Vagina (tissue), 2 donors: ENCODE measurements around the gene CARD6. TPM values are rescaled to one million over a fixed set of nuclear protein-coding genes. Genes with fewer than 3 reads are reported as not detected.
A peak's percentile ranks its signal among the peaks of the same experiment; 100 is the strongest.
"Not testable (repeated sequence)": the region's sequence is repeated elsewhere in the genome, so short reads cannot be mapped to it uniquely, and the experiment has no call there.

Experiments
- DNase-seq, 2 donors: peaks; one replicate each; pipeline ENCODE4 v3.0.0-alpha.2; 2017; ENCODE audit errors: extremely low spot score in 2 of 2
- H3K27ac ChIP-seq: fragments of 200-600 bp; sonication (generic); one replicate; pipeline ENCODE4 v1.5.1; 2019
- H3K27me3 ChIP-seq: fragments of 200-600 bp; sonication (generic); one replicate; pipeline ENCODE4 v1.5.1; 2019
- H3K36me3 ChIP-seq, 2 donors: fragments of 200-600 bp; sonication (generic); one replicate each; pipeline ENCODE4 v1.5.1; 2017 to 2019
- H3K4me1 ChIP-seq: fragments of 200-600 bp; sonication (generic); one replicate; pipeline ENCODE4 v1.5.1; 2019
- H3K4me3 ChIP-seq, 2 donors: fragments of 200-600 bp; sonication (generic); 1 replicate in 1 of 2; 2 replicates in 1 of 2; pipeline ENCODE4 v1.5.1; 2016 to 2019
- H3K9me3 ChIP-seq: fragments of 200-600 bp; sonication (generic); one replicate; pipeline ENCODE4 v1.5.1; 2019
- CTCF ChIP-seq, 3 experiments: fragments of 450-650 bp in 2 of 3; fragments of 200-600 bp in 1 of 3; sonication (generic) in 1 of 3; IDR thresholded peaks; one replicate each; pipeline ENCODE4 v1.5.1; 2017 to 2019; ENCODE audit warnings: antibody characterized with exemption in 3 of 3, mild to moderate bottlenecking in 2 of 3, moderate library complexity in 2 of 3
- POLR2A ChIP-seq, 2 donors: fragments of 450-650 bp; IDR thresholded peaks; one replicate each; pipeline ENCODE4 v1.6.1; 2017; ENCODE audit warnings: antibody characterized with exemption in 2 of 2, mild to moderate bottlenecking in 2 of 2, moderate library complexity in 2 of 2
- POLR2AphosphoS5 ChIP-seq, 2 donors: sonication (generic); formaldehyde crosslinking; IDR thresholded peaks; one replicate each; pipeline ENCODE4 v1.9.0; 2017; ENCODE audit warnings: antibody characterized with exemption in 2 of 2, mild to moderate bottlenecking in 2 of 2, low read depth in 1 of 2; ENCODE audit not compliant: insufficient read depth in 1 of 2
- intact Hi-C: fragments of 100-400 bp; cut with DNase I; formaldehyde crosslinking; loops from one replicate; pipeline ENCODE4 v1.15.1; 2023
- total RNA-seq: library from RNA; depleted of rRNA; stranded (reverse); fragments of >200 nt; gene quantifications from one replicate; pipeline ENCODE4 v1.2.3, GENCODE V29; 2016

Gene CARD6
- total RNA-seq, 1 donor from 2014 or later, result 12.3 TPM

- intact Hi-C loops, result no loop called here
- H3K4me1 ChIP-seq, result no peaks in the 10 kb centered on the region
These were observed 5.2 kb downstream of the CARD6 start for GRCh38 chr5:40846371-40846770.

GRCh38 chr5:40847525-40847924 lies 6.4 kb downstream of the CARD6 start:
- no peak overlapping the region for H3K27ac ChIP-seq
- no peak for TF ChIP-seq POLR2AphosphoS5 (IDR thresholded peaks at IDR 0.05; ENCODE audit: insufficient read depth in 1 of 2, low read depth in 1 of 2)
- no peak for TF ChIP-seq CTCF (IDR thresholded peaks at IDR 0.05)
- TF ChIP-seq POLR2A (IDR thresholded peaks at IDR 0.05), result no peak
- H3K4me1 ChIP-seq, result no peaks in the 10 kb centered on the region
- H3K36me3 ChIP-seq, result no peaks in the 10 kb centered on the region
- no peaks in the 10 kb centered on the region for H3K9me3 ChIP-seq
- DNase-seq, result no peak
- H3K27me3 ChIP-seq, result no peaks in the 10 kb centered on the region
- intact Hi-C loops, result no loop called here
- no peak overlapping the region for H3K4me3 ChIP-seq

More at GRCh38 chr5:40846371-40846770, 5.2 kb downstream of the CARD6 start:
- TF ChIP-seq CTCF (IDR thresholded peaks at IDR 0.05) (no peak), POLR2AphosphoS5 (IDR thresholded peaks at IDR 0.05; ENCODE audit: insufficient read depth in 1 of 2, low read depth in 1 of 2) (no peak), POLR2A (IDR thresholded peaks at IDR 0.05) (no peak)
- no peaks in the 10 kb centered on the region for H3K27me3 ChIP-seq
- H3K9me3 ChIP-seq, result no peaks in the 10 kb centered on the region
- H3K4me3 ChIP-seq, result no peak overlapping the region
- no peak overlapping the region for H3K27ac ChIP-seq
- no peaks in the 10 kb centered on the region for H3K36me3 ChIP-seq
- DNase-seq, result no peak

- no peaks in the 10 kb centered on the region for H3K9me3 ChIP-seq
- DNase-seq, result peak in 1 of 2 donors; percentile 34
- H3K27me3 ChIP-seq, result no peaks in the 10 kb centered on the region
- H3K36me3 ChIP-seq, result no peaks in the 10 kb centered on the region
- no peak for TF ChIP-seq POLR2A (IDR thresholded peaks at IDR 0.05)
- TF ChIP-seq CTCF (IDR thresholded peaks at IDR 0.05), result no peak
- TF ChIP-seq POLR2AphosphoS5 (IDR thresholded peaks at IDR 0.05; ENCODE audit: insufficient read depth in 1 of 2, low read depth in 1 of 2), result no peak
- no peak overlapping the region for H3K27ac ChIP-seq
- intact Hi-C loops, result no loop called here
- H3K4me1 ChIP-seq, result no peaks in the 10 kb centered on the region
- H3K4me3 ChIP-seq, result no peak overlapping the region
These were observed 12.5 kb downstream of the CARD6 start for GRCh38 chr5:40853632-40854192.

GRCh38 chr5:40860711-40861110 lies 19.5 kb downstream of the CARD6 start:
- Histone ChIP-seq H3K9me3 (no peaks in the 10 kb centered on the region), H3K27ac (no peak overlapping the region), H3K4me3 (no peak overlapping the region), H3K4me1 (no peaks in the 10 kb centered on the region), H3K36me3 (no peaks in the 10 kb centered on the region), H3K27me3 (no peaks in the 10 kb centered on the region)
- intact Hi-C loops, result no loop called here
- TF ChIP-seq POLR2A (IDR thresholded peaks at IDR 0.05), result no peak
- TF ChIP-seq POLR2AphosphoS5 (IDR thresholded peaks at IDR 0.05; ENCODE audit: insufficient read depth in 1 of 2, low read depth in 1 of 2), result no peak
- no peak for TF ChIP-seq CTCF (IDR thresholded peaks at IDR 0.05)
- peak in 1 of 2 donors; percentile 4 for DNase-seq

GRCh38 chr5:40865004-40865403 lies 23.8 kb downstream of the CARD6 start:
- H3K9me3 ChIP-seq, H3K27ac ChIP-seq, H3K36me3 ChIP-seq, H3K27me3 ChIP-seq, H3K4me1 ChIP-seq, intact Hi-C loops, H3K4me3 ChIP-seq: not testable (repeated sequence)
- DNase-seq, result peak in 1 of 2 donors; percentile 4
